HepG2 (cell line): ENCODE data around the gene RAP1GAP2. TPM values are rescaled to one million over a fixed set of nuclear protein-coding genes. Genes with fewer than 3 reads are reported as not detected.
A peak's percentile ranks its signal among the peaks of the same experiment; 100 is the strongest.

Source experiments
- ATAC-seq: fragments of 200-7000 bp; cut with Tn5 transposase; 3 replicates; pipeline ENCODE4 v1.9.1; 2020; ENCODE audit warnings: mild to moderate bottlenecking, moderate library complexity
- BruUV-seq: library from RNA; stranded (reverse); fragments of 400-500 nt; replicated peaks from 2 replicates; lab custom pipeline; 2021; lab: Mats Ljungman, UMichigan
- CTCF ChIA-PET: fragments of 300-600 bp; formaldehyde crosslinking; extraction: SDS; loops from one replicate; lab custom pipeline; 2021; ENCODE audit warnings: low total read pairs, inconsistent platforms, low intra/inter-chr PET ratio; lab: Yijun Ruan, JAX
- POLR2A ChIA-PET: fragments of 350-600 bp; sonication (Branson Sonifier 250); formaldehyde crosslinking; loops from one replicate; lab custom pipeline; 2020; ENCODE audit warnings: antibody characterized with exemption, inconsistent platforms; lab: Yijun Ruan, JAX
- DNase-seq: peaks from one replicate; pipeline ENCODE4 v3.0.0-alpha.2; 2015; ENCODE audit warnings: low spot score
- FAIRE-seq: peaks from 3 replicates; lab custom pipeline; 2011; peaks lifted over from hg19 to GRCh38; lab: Jason Lieb, UNC
- H2AFZ ChIP-seq: one replicate; pipeline ENCODE4 v1.6.1; 2011; ENCODE audit warnings: low read length, inconsistent platforms
- H3K27ac ChIP-seq: fragments of 300-600 bp; 3 replicates; pipeline ENCODE4 v1.8.0; 2011; ENCODE audit warnings: mixed run types, mild to moderate bottlenecking, mixed read lengths, low read length, inconsistent platforms; ENCODE audit not compliant: insufficient read depth; ENCODE audit errors: extremely low read length
- H3K27me3 ChIP-seq, 2 experiments: fragments of 200-600 bp in 1 of 2; 2 replicates in 1 of 2; 3 replicates in 1 of 2; pipeline versions ENCODE4 v1.6.0 to v1.8.0; 2011; ENCODE audit warnings: low read length in 2 of 2, mild to moderate bottlenecking in 2 of 2, moderate library complexity in 2 of 2, inconsistent platforms in 1 of 2; ENCODE audit not compliant: insufficient read depth in 2 of 2, control insufficient read depth in 1 of 2
- H3K36me3 ChIP-seq, 2 experiments: fragments of 200-600 bp in 1 of 2; replicated peaks in 1 of 2; 2 replicates in 1 of 2; 3 replicates in 1 of 2; pipeline versions ENCODE4 v1.5.1 to v1.8.0; 2011; ENCODE audit warnings: low read length in 2 of 2, inconsistent platforms in 1 of 2; ENCODE audit not compliant: insufficient read depth in 2 of 2, control insufficient read depth in 1 of 2
- H3K4me1 ChIP-seq: 2 replicates; pipeline ENCODE4 v1.5.1; 2012; ENCODE audit warnings: low read length, inconsistent platforms; ENCODE audit not compliant: insufficient read depth
- H3K4me2 ChIP-seq: 2 replicates; pipeline ENCODE4 v1.6.0; 2011; ENCODE audit warnings: low read depth, low read length, inconsistent platforms
- H3K4me3 ChIP-seq, 3 experiments: fragments of 200-600 bp in 1 of 3; sonication (generic), shearing (Covaris generic) in 1 of 3; replicated peaks in 1 of 3; 2 replicates each; pipeline ENCODE4 v1.5.1; 2011 to 2016; ENCODE audit warnings: low read length in 3 of 3, inconsistent platforms in 2 of 3, low read depth in 2 of 3, mild to moderate bottlenecking in 2 of 3, control low read depth in 1 of 3, mixed read lengths in 1 of 3; ENCODE audit not compliant: insufficient read depth in 1 of 3
- H3K79me2 ChIP-seq: one replicate; pipeline ENCODE4 v1.6.1; 2011; ENCODE audit warnings: low read length, inconsistent platforms; ENCODE audit not compliant: insufficient read depth
- H3K9ac ChIP-seq: 2 replicates; pipeline ENCODE4 v1.6.0; 2011; ENCODE audit warnings: mild to moderate bottlenecking, low read depth, low read length, inconsistent platforms; ENCODE audit not compliant: insufficient read depth
- H3K9me3 ChIP-seq: 2 replicates; pipeline ENCODE4 v1.5.1; 2012; ENCODE audit warnings: mild to moderate bottlenecking, low read length
- H4K20me1 ChIP-seq: 2 replicates; pipeline ENCODE4 v1.6.0; 2011; ENCODE audit warnings: inconsistent platforms, mild to moderate bottlenecking, low read length, moderate library complexity; ENCODE audit not compliant: insufficient read depth
- ARHGAP35 ChIP-seq: sonication (generic); formaldehyde crosslinking; IDR thresholded peaks from 2 replicates; pipeline ENCODE4 v1.9.0; 2022; ENCODE audit warnings: mild to moderate bottlenecking, inconsistent platforms, moderate library complexity, missing genetic modification reagents, borderline replicate concordance
- CTCF ChIP-seq: sonication (generic); formaldehyde crosslinking; IDR thresholded peaks from 2 replicates; pipeline ENCODE4 v1.5.0; 2020; ENCODE audit warnings: mild to moderate bottlenecking, missing genetic modification reagents, moderate library complexity
- DPF2 ChIP-seq: sonication (generic); formaldehyde crosslinking; IDR thresholded peaks from 2 replicates; pipeline ENCODE4 v1.4.0; 2020; ENCODE audit warnings: mild to moderate bottlenecking, low read depth, missing genetic modification reagents, borderline replicate concordance
- MTA1 ChIP-seq: sonication (generic); formaldehyde crosslinking; IDR thresholded peaks from 2 replicates; pipeline ENCODE4 v1.4.0; 2020; ENCODE audit warnings: missing genetic modification reagents, mild to moderate bottlenecking, borderline replicate concordance
- PHF21A ChIP-seq: sonication (generic); formaldehyde crosslinking; IDR thresholded peaks from 2 replicates; pipeline ENCODE4 v1.5.0; 2020; ENCODE audit warnings: mild to moderate bottlenecking, missing genetic modification reagents
- SRY ChIP-seq: sonication (generic); formaldehyde crosslinking; IDR thresholded peaks from 2 replicates; pipeline ENCODE4 v1.8.0; 2022; ENCODE audit warnings: mild to moderate bottlenecking, missing genetic modification reagents
- THAP7 ChIP-seq: sonication (generic); formaldehyde crosslinking; IDR thresholded peaks from 2 replicates; pipeline ENCODE4 v1.8.1; 2023; ENCODE audit warnings: mild to moderate bottlenecking, missing genetic modification reagents
- ZBTB8A ChIP-seq: sonication (generic); formaldehyde crosslinking; IDR thresholded peaks from 2 replicates; pipeline ENCODE4 v1.4.0; 2020; ENCODE audit warnings: mild to moderate bottlenecking, low read depth, missing genetic modification reagents, borderline replicate concordance
- ZFY ChIP-seq: sonication (generic); formaldehyde crosslinking; IDR thresholded peaks from 2 replicates; pipeline ENCODE4 v1.4.0; 2020; ENCODE audit warnings: missing genetic modification reagents
- ZNF678 ChIP-seq: sonication (generic); formaldehyde crosslinking; IDR thresholded peaks from 2 replicates; pipeline ENCODE4 v1.4.0; 2020; ENCODE audit warnings: mild to moderate bottlenecking, missing genetic modification reagents
- ZNF781 ChIP-seq: sonication (generic); formaldehyde crosslinking; IDR thresholded peaks from 2 replicates; pipeline ENCODE4 v1.5.1; 2020; ENCODE audit warnings: borderline replicate concordance, mild to moderate bottlenecking, missing genetic modification reagents; ENCODE audit errors: not compliant biosample characterization
- WGBS: methylation state at CpG from one replicate; pipeline ENCODE4 v1.1.6; 2017; ENCODE audit warnings: low lambda C conversion rate; 5-methylcytosine and 5-hydroxymethylcytosine counted together
- in situ Hi-C: cut with HindIII; loops from 2 replicates; pipeline ENCODE4 v1.10.0; 2017; ENCODE audit warnings: low pct_unique_long_range_greater_than_20kb; ENCODE audit not compliant: extremely low pct_ligation_motif_present
- intact Hi-C: fragments of 100-400 bp; cut with micrococcal nuclease; formaldehyde crosslinking; loops from one replicate; pipeline ENCODE4 v1.10.0; 2022; ENCODE audit not compliant: unreplicated experiment
- polyA plus RNA-seq, 8 experiments: library from polyadenylated mRNA; depleted of rRNA in 3 of 8; stranded (reverse) in 7 of 8; unstranded in 1 of 8; fragments of >200 nt; fragmentation: Illumina TruSeq in 4 of 8; extraction: Trizol in 4 of 8; gene quantifications; 2 replicates each; pipeline versions ENCODE4 v1.2.1 to v1.2.3, GENCODE V29; 2011 to 2016; ENCODE audit warnings: low read depth in 4 of 8, missing spikeins in 1 of 8, mixed read lengths in 1 of 8; ENCODE audit not compliant: insufficient read depth in 1 of 8
- total RNA-seq, 5 experiments: library from RNA; depleted of rRNA; stranded (reverse); fragments of >200 nt; fragmentation: Illumina TruSeq; extraction: Trizol; gene quantifications; 2 replicates each; pipeline ENCODE4 v1.2.3, GENCODE V29; 2016; ENCODE audit warnings: low read depth in 1 of 5

Gene RAP1GAP2
- total and polyA plus RNA-seq, 2 of the 13 experiments (the other 11 are each of a cell fraction or from before 2014, with no cell fraction given): 10.9 to 12.0 TPM

- 0 out of 2 replicates have a peak, but pooled peaks have one; percentile 48 for TF ChIP-seq THAP7 (CRISPR knock-in tag)
- TF ChIP-seq DPF2 (CRISPR knock-in tag): no peak
- peak; percentile 57; the same call in 1 of the 2 replicates for TF ChIP-seq ZNF678 (CRISPR knock-in tag)
- TF ChIP-seq ZNF781 (CRISPR knock-in tag): no peak
- peak; percentile 7; the same call in 1 of the 2 replicates for TF ChIP-seq CTCF (CRISPR knock-in tag)
- no peak for TF ChIP-seq PHF21A (CRISPR knock-in tag)
- 0 out of 2 replicates have a peak, but pooled peaks have one; percentile 10 for TF ChIP-seq ARHGAP35 (CRISPR knock-in tag)
- TF ChIP-seq ZBTB8A: no peak
- no peak for TF ChIP-seq SRY (CRISPR knock-in tag)
These were observed 18.9 kb upstream of the RAP1GAP2 start (continued) for GRCh38 chr17:2777242-2777867.

- POLR2A ChIA-PET: no interaction called here
- no peak overlapping the region for H3K4me2 ChIP-seq
- no TSS peak for BruUV-seq
- peaks cover 0 to 7% of the 10 kb centered on the region in 2 experiments; a peak in 2 of 5 replicates for H3K27me3 ChIP-seq
- no peaks in the 10 kb centered on the region for H3K9me3 ChIP-seq
- H3K36me3 ChIP-seq: no peaks in the 10 kb centered on the region
- 62% methylated on average over 5 of the region's 6 CpGs for WGBS
- H3K4me1 ChIP-seq: peaks cover 9% of the 10 kb centered on the region; the same call in 1 of the 2 replicates
- intact Hi-C loops: no loop called here
- no peak overlapping the region for H3K9ac ChIP-seq
- no peak overlapping the region for H3K4me3 ChIP-seq
- no peak overlapping the region for H3K27ac ChIP-seq
- FAIRE-seq: no peak
- TF ChIP-seq MTA1 (CRISPR knock-in tag): 0 out of 2 replicates have a peak, but pooled peaks have one; percentile 39
- TF ChIP-seq ZFY (CRISPR knock-in tag): no peak
- no peak for DNase-seq
- no peaks in the 10 kb centered on the region for H3K79me2 ChIP-seq
- H4K20me1 ChIP-seq: no peaks in the 10 kb centered on the region
- ATAC-seq: no peak
- in situ Hi-C loops: no loop called here
- H2AFZ ChIP-seq: no peak overlapping the region
- CTCF ChIA-PET: no interaction called here
These were observed 17.7 kb upstream of the RAP1GAP2 start for GRCh38 chr17:2778489-2778888.
